ENCODE measurements around the gene DNPEP. TPM values are rescaled to one million over a fixed set of nuclear protein-coding genes. Genes with fewer than 3 reads are reported as not detected.
A peak's percentile ranks its signal among the peaks of the same experiment; 100 is the strongest.

The DNPEP gene
- total and polyA plus RNA-seq, 2 of the 8 experiments (the other 6 are each of a cell fraction or from before 2014, with no cell fraction given): 59.8 to 109 TPM

DNA sequence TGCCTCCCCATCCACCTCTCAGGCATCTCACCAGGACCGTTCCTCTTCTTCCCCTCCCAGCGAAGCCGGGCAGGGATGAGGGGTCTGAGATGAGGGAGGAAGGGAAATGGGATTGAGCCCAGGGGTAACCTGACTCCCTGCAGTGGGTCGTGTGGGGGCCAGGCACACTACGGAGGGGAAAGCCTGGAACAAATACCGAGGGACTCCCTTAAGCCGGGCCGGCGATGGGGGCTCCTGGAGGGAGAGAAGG is 46.7 kb upstream of the DNPEP start:
- no peaks in the 10 kb centered on the region for H3K36me3 ChIP-seq (ENCODE audit: control insufficient read depth in 2 of 4, insufficient read depth in 4 of 4, low read length in 3 of 4)
- peak overlapping the region; percentile 5; the same call in 1 of the 2 replicates for H2BK12ac ChIP-seq (ENCODE audit: low read depth, low read length)
- H3K9ac ChIP-seq (replicated peaks in 1 of 4; ENCODE audit: extremely low read depth in 1 of 4, low read depth in 3 of 4, low read length in 3 of 4): peak overlapping the region in 1 of 4 experiments; percentile 41; a peak in 2 of 7 replicates
- no peaks in the 10 kb centered on the region for H3K9me3 ChIP-seq (ENCODE audit: insufficient read depth in 2 of 2, low read depth in 1 of 2, low read length in 1 of 2)
- H4K20me1 ChIP-seq (replicated peaks in 1 of 2; ENCODE audit: control insufficient read depth in 1 of 2, insufficient read depth in 2 of 2, low read length in 2 of 2): no peaks in the 10 kb centered on the region
- H3K56ac ChIP-seq (replicated peaks; ENCODE audit: insufficient read length, low read depth, low read length): no peak overlapping the region
- 8% methylated on average over 9 of the region's 9 CpGs; no CpG with 5 or more reads in 1 of the 2 experiments for WGBS, 2 experiments (ENCODE audit: extremely low coverage in 1 of 2, insufficient coverage in 1 of 2, insufficient read length in 1 of 2, insufficient replicate concordance in 2 of 2, low coverage in 1 of 2, low lambda C conversion rate in 2 of 2, missing lambda C conversion rate in 1 of 2)
- peak overlapping the region; percentile 64; the same call in 1 of the 2 replicates for H2AFZ ChIP-seq (ENCODE audit: low read length)
- H4K91ac ChIP-seq (replicated peaks; ENCODE audit: insufficient read length, low read length): peak overlapping the region; percentile 98
- H3K4me1 ChIP-seq (replicated peaks in 1 of 4; ENCODE audit: control insufficient read depth in 3 of 4, insufficient read depth in 4 of 4, low read length in 3 of 4): peaks cover 0 to 13% (median 7%) of the 10 kb centered on the region in 4 experiments; a peak in 5 of 7 replicates
- peak overlapping the region; percentile 85 for H3K18ac ChIP-seq (ENCODE audit: extremely low read depth, low read length)
- H3K79me1 ChIP-seq (ENCODE audit: low read depth, low read length): no peaks in the 10 kb centered on the region
- FAIRE-seq (no peak), DNase-seq (ENCODE audit: low read depth in 1 of 2, low spot score in 2 of 2) (no peak)
- peak overlapping the region; percentile 66 for H4K8ac ChIP-seq (ENCODE audit: extremely low read depth, insufficient read depth, low read length)
- no peaks in the 10 kb centered on the region for H3K79me2 ChIP-seq (ENCODE audit: control insufficient read depth in 1 of 2, insufficient read depth in 2 of 2, low read length in 2 of 2)
- ChIA-PET POLR2A (ENCODE audit: partially characterized antibody) (interaction anchor here (1.0 to 5.3 kb wide), 3 partner anchors 14 to 31 kb away, joined by 4 to 30 read pairs (median 5); no protein-coding TSS in a partner anchor), CTCF (ENCODE audit: partially characterized antibody) (interaction anchor here (1.1 to 113.1 kb wide), 8 partner anchors 22 to 139 kb away, joined by 3 to 7248 read pairs (median 12); partner anchors contain the start of genes ASIC4, CHPF, DES and DNPEP)
- H3K27ac ChIP-seq (ENCODE audit: low read depth, low read length): no peak overlapping the region
- H3K14ac ChIP-seq (ENCODE audit: insufficient read length): no peak overlapping the region
- H3K27me3 ChIP-seq (replicated peaks in 1 of 4; ENCODE audit: control insufficient read depth in 3 of 4, extremely low read depth in 1 of 4, insufficient read depth in 3 of 4, low read length in 3 of 4): peaks cover 0 to 15% (median 12%) of the 10 kb centered on the region in 4 experiments; a peak in 6 of 7 replicates
- no peak overlapping the region for H2BK120ac ChIP-seq (replicated peaks; ENCODE audit: low read depth, low read length)
- H2BK15ac ChIP-seq (ENCODE audit: low read length): peak overlapping the region; percentile 99; the same call in 1 of the 2 replicates
- H3K23me2 ChIP-seq (ENCODE audit: low read depth, low read length): peaks cover 6% of the 10 kb centered on the region; the same call in 1 of the 2 replicates
- no peak overlapping the region; the same call in 1 of the 2 replicates for H2BK20ac ChIP-seq (ENCODE audit: low read length)
- H2BK5ac ChIP-seq (ENCODE audit: low read depth, low read length): peak overlapping the region; percentile 1; the same call in 1 of the 2 replicates
- peak overlapping the region; percentile 0 for H3K4ac ChIP-seq (replicated peaks; ENCODE audit: insufficient read length, low read depth, low read length)
- H3K4me2 ChIP-seq (ENCODE audit: insufficient read depth in 1 of 2, low read depth in 2 of 2, low read length in 2 of 2): peak overlapping the region; percentile 90 to 94
- peak overlapping the region; percentile 24 to 57 (median 36); a peak in 7 of 8 replicates for H3K4me3 ChIP-seq (ENCODE audit: extremely low read depth in 1 of 4, insufficient read depth in 2 of 4, low read depth in 3 of 4, low read length in 4 of 4)
- H3K23ac ChIP-seq (ENCODE audit: insufficient read length): no peak overlapping the region
- H4K5ac ChIP-seq (ENCODE audit: insufficient read length, low read depth, low read length): peak overlapping the region; percentile 63
- no peak overlapping the region for H2AK5ac ChIP-seq (ENCODE audit: low read depth, low read length)
- no peak for TF ChIP-seq KDM5A (IDR thresholded peaks at IDR 0.05; ENCODE audit: low read length)
- TF ChIP-seq PHF8 (conservative IDR thresholded peaks at IDR 0.05; ENCODE audit: low read depth, low read length): 0 out of 2 replicates have a peak, but pooled peaks have one; percentile 15
- TF ChIP-seq POLR2AphosphoS5 (IDR thresholded peaks at IDR 0.05; ENCODE audit: low read depth, low read length): no peak
- TF ChIP-seq BRCA1 (IDR thresholded peaks at IDR 0.05; ENCODE audit: low read depth, low read length): no peak
- no peak for TF ChIP-seq ASH2L (IDR thresholded peaks at IDR 0.05; ENCODE audit: low read length)
- TF ChIP-seq EP300 (IDR thresholded peaks at IDR 0.05; ENCODE audit: borderline replicate concordance in 1 of 2, low read depth in 2 of 2, low read length in 2 of 2): no peak
- no peak for TF ChIP-seq POLR2A (IDR thresholded peaks at IDR 0.05; ENCODE audit: control extremely low read depth in 1 of 2, low read depth in 2 of 2, low read length in 2 of 2)
- no peak for TF ChIP-seq GABPA (IDR thresholded peaks at IDR 0.05; ENCODE audit: borderline replicate concordance, insufficient read depth, low read length)
- TF ChIP-seq SAP30 (IDR thresholded peaks at IDR 0.05; ENCODE audit: insufficient read depth, insufficient replicate concordance, low read length): no peak
- no peak for TF ChIP-seq HDAC2 (IDR thresholded peaks at IDR 0.05; ENCODE audit: borderline replicate concordance in 1 of 2, low read depth in 2 of 2, low read length in 2 of 2)
- no peak for TF ChIP-seq SP2 (IDR thresholded peaks at IDR 0.05; ENCODE audit: low read length)
- TF ChIP-seq KDM1A (IDR thresholded peaks at IDR 0.05; ENCODE audit: borderline replicate concordance, low read length): no peak
- TF ChIP-seq CTBP2 (IDR thresholded peaks at IDR 0.05; ENCODE audit: borderline replicate concordance, insufficient read depth, insufficient read length, low read length): peak; percentile 1

All from H1 (cell line).